HG02870 (cell line): Measurements from ENCODE around the gene OSBPL5.
"Not testable (repeated sequence)": the region's sequence is repeated elsewhere in the genome, so short reads cannot be mapped to it uniquely, and the experiment has no call there.

ENCODE experiments used
- ATAC-seq: cut with Tn5 transposase; IDR thresholded peaks from one replicate; pipeline ENCODE4 v1.9.1; 2021; ENCODE audit warnings: mild to moderate bottlenecking, moderate library complexity; ENCODE audit not compliant: unreplicated experiment

OSBPL5 gene

GRCh38 chr11:3089236-3090061, 75.7 kb downstream of the OSBPL5 start:
- ATAC-seq = no peak

- ATAC-seq = no peak
Observed at GRCh38 chr11:3088806-3089205, 76.3 kb downstream of the OSBPL5 start.

- no peak for ATAC-seq
Observed at GRCh38 chr11:3087821-3088800, 77.0 kb downstream of the OSBPL5 start.

GRCh38 chr11:3087373-3087772, 77.7 kb downstream of the OSBPL5 start:
- ATAC-seq = no peak

- no peak for ATAC-seq
Observed at GRCh38 chr11:3086671-3087150, 78.4 kb downstream of the OSBPL5 start.

- no peak for ATAC-seq
Observed at GRCh38 chr11:3086114-3086513, 79.0 kb downstream of the OSBPL5 start.

- ATAC-seq = no peak
Observed at GRCh38 chr11:3085052-3085451, 80.1 kb downstream of the OSBPL5 start.

- no peak for ATAC-seq
Observed at GRCh38 chr11:3083321-3083720, 81.8 kb downstream of the OSBPL5 start.

- no peak for ATAC-seq
Observed at GRCh38 chr11:3081386-3081751, 83.7 kb downstream of the OSBPL5 start.

- ATAC-seq = no peak
Observed at GRCh38 chr11:3080733-3081385, 84.3 kb downstream of the OSBPL5 start.

GRCh38 chr11:3080104-3080503, 85.0 kb downstream of the OSBPL5 start:
- ATAC-seq = no peak

GRCh38 chr11:3077846-3078440, 87.2 kb downstream of the OSBPL5 start:
- no peak for ATAC-seq

- ATAC-seq = no peak
Observed at GRCh38 chr11:3077189-3077836, 87.8 kb downstream of the OSBPL5 start.

- ATAC-seq = no peak
Observed at GRCh38 chr11:3074912-3075589, 90.1 kb downstream of the OSBPL5 start.

GRCh38 chr11:3073029-3073435, 92.1 kb downstream of the OSBPL5 start:
- no peak for ATAC-seq

- ATAC-seq = no peak
Observed at GRCh38 chr11:3069425-3069824, 95.7 kb downstream of the OSBPL5 start.

- ATAC-seq = not testable (repeated sequence)
Observed at GRCh38 chr11:3066308-3066707, 98.8 kb downstream of the OSBPL5 start.

- not testable (repeated sequence) for ATAC-seq
Observed at GRCh38 chr11:3064709-3065108, 100.4 kb downstream of the OSBPL5 start.

- not testable (repeated sequence) for ATAC-seq
Observed at GRCh38 chr11:3063876-3064275, 101.2 kb downstream of the OSBPL5 start.

GRCh38 chr11:3063432-3063831, 101.7 kb downstream of the OSBPL5 start:
- not testable (repeated sequence) for ATAC-seq
